Hematopoietic multipotent progenitor cell treated with erythropoietin and hydrocortisone succinate and interleukin-3 and kit ligand, for 4 days (in vitro differentiated cells): Measurements from ENCODE around the gene ANKS3.
A peak's percentile ranks its signal among the peaks of the same experiment; 100 is the strongest.

ENCODE experiments used
- DNase-seq: peaks from one replicate; pipeline ENCODE4 v3.0.0-alpha.2; 2015

Gene ANKS3

GRCh38 chr16:4682616-4683254, 51.3 kb downstream of the ANKS3 start:
- peak; percentile 65 for DNase-seq

GRCh38 chr16:4682084-4682591, 51.9 kb downstream of the ANKS3 start:
- DNase-seq: no peak

- DNase-seq: no peak
Observed at GRCh38 chr16:4681471-4682083, 52.5 kb downstream of the ANKS3 start.

- no peak for DNase-seq
Observed at GRCh38 chr16:4680673-4681470, 53.2 kb downstream of the ANKS3 start.

GRCh38 chr16:4679850-4680636, 54.0 kb downstream of the ANKS3 start:
- no peak for DNase-seq

GRCh38 chr16:4679156-4679849, 54.8 kb downstream of the ANKS3 start:
- no peak for DNase-seq

- no peak for DNase-seq
Observed at GRCh38 chr16:4678596-4678995, 55.5 kb downstream of the ANKS3 start.

GRCh38 chr16:4677994-4678393, 56.1 kb downstream of the ANKS3 start:
- no peak for DNase-seq

- DNase-seq: no peak
Observed at GRCh38 chr16:4677390-4677789, 56.7 kb downstream of the ANKS3 start.

- DNase-seq: no peak
Observed at GRCh38 chr16:4676831-4677230, 57.2 kb downstream of the ANKS3 start.

- DNase-seq: peak; percentile 84
Observed at GRCh38 chr16:4675864-4676786, 57.9 kb downstream of the ANKS3 start.

- no peak for DNase-seq
Observed at GRCh38 chr16:4674926-4675530, 59.0 kb downstream of the ANKS3 start.

GRCh38 chr16:4673387-4674046, 60.6 kb downstream of the ANKS3 start:
- no peak for DNase-seq

- no peak for DNase-seq
Observed at GRCh38 chr16:4668313-4668960, 65.6 kb downstream of the ANKS3 start.

- no peak for DNase-seq
Observed at GRCh38 chr16:4667203-4667963, 66.7 kb downstream of the ANKS3 start.

GRCh38 chr16:4666537-4667202, 67.4 kb downstream of the ANKS3 start:
- DNase-seq: no peak

GRCh38 chr16:4664538-4665418, 69.3 kb downstream of the ANKS3 start:
- DNase-seq: peak; percentile 84
